Embryonic facial prominence (tissue), 1 donor: Measurements from ENCODE around the gene GLO1.
"Not testable (repeated sequence)": the region's sequence is repeated elsewhere in the genome, so short reads cannot be mapped to it uniquely, and the experiment has no call there.

Experiments used
- DNase-seq: peaks from one replicate; pipeline ENCODE4 v3.0.0-alpha.2; 2016; ENCODE audit errors: extremely low spot score

Gene GLO1

DNA sequence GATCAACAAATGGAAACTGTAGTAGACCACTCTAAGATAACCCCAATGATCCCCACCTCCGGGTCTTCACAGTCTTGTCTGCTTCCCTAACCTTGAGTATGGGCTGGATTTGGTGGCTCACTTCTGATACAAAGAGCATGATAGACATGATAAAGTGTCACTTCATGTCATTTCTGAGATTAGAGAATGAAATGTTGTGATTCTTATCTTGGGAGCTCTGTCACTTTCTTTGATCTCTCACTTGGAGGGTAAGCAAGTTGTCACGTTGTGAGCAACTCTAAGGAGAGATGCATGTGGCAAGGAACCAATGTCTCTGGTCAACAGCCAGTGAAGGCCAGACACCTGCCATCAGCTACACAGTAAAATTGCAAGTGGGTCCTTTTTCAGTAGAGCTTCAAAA lies 3.0 kb upstream of the GLO1 start:
- DNase-seq: no peak

GRCh38 chr6:38703949-38704590 lies 1.1 kb upstream of the GLO1 start:
- DNase-seq: no peak

- no peak for DNase-seq
These were observed 1.4 kb downstream of the GLO1 start for GRCh38 chr6:38701551-38701950.

DNA sequence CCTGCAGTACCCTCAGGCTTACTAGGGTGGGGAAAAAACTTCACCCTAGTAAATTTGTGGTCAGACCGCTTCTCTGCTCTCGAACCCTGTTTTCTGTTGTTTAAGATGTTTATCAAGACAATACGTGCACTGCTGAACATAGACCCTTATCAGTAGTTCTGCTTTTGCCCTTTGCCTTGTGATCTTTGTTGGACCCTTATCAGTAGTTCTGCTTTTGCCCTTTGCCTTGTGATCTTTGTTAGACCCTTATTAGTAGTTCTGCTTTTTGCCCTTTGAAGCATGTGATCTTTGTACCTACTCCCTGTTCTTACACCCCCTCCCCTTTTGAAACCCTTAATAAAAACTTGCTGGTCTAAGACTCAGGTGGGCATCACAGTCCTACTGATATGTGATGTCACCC lies 3.2 kb downstream of the GLO1 start:
- DNase-seq: not testable (repeated sequence)

DNA sequence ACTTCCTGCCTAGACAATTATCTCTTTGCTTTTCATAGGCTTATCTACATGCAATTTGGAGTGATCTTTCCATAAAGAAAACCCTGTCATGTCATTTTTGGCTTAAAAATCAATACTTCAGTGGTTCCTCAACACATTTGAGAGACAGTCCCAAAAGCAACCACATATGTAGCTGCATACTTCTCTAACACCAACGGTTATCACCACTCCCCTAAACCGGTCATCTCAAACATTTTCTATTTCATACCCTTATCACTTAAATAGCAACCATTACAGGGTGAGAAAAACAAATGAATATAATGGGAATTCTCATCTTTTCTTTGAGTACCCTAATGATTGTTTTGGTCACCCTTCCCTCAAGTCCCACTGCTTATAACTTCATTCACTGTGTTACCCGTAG lies 5.1 kb downstream of the GLO1 start:
- DNase-seq: no peak

GRCh38 chr6:38696345-38696744 lies 6.6 kb downstream of the GLO1 start:
- no peak for DNase-seq

DNA sequence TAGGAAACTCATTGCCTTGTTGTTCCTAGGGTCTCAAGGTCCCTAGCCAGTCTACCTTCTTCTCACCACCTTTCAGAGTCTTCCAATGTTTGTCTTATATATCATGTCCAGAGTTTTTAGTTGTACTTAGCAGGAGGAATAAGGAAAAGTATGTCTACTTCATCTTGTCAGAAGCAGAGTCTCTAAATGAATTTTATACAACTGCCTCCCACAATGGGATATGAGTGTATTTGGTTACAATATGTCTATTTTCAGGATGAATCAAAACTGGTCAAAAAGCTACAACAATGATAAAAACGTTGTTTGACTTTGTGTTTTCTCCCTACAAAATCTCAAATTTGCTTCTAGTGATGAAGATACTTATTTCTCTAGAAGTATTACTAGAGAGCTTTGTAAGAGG lies 7.0 kb downstream of the GLO1 start:
- no peak for DNase-seq

DNA sequence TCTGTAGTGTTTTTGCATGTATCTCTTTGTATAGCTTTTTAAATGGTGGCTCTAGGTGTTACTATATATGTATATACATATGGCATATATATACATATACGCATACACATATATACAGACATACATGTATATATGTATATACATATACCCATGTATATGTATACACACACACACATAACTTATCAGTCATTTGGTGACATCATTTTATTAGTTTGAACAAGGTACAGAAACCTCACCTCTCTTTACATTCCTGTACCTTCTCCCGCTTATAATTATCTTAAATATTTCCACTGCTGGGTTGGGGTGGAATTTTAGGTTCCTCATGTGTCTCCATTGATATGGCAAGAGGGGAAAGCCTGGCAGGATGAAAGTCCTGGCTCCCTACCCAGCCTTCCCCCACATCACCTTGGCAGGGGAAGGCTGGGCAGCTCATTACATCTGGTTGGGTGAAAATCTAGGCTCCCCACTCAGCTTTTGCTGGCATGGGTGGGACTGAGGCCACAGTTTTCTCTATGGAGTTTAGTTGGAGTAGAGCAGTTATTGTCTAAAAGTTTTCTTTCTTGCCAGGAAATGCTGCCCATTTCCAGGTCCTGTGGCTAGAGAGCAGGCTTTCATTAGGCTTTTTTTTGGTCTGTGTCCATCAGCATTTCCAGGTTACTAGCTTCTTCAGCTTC lies 7.6 kb downstream of the GLO1 start:
- DNase-seq: no peak

GRCh38 chr6:38688579-38689087 lies 14.3 kb downstream of the GLO1 start:
- DNase-seq: no peak

DNA sequence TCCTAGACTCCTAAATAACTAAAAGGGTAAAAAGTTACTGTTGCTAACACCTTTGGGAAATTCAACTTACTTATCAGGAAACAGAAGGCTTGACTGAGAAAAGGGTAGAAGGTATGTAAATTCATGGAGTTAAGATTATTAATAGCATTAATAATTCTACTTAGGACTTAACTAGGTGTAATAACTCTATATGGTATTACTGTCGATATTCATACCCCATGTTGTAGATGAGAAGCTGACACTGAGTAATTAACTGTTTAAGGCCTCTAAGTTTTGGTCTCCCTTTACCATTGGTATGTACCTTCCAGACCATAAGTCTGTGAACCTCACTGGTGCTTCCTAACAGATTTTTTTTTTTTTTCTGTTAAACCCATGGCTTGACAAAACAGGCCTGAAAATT lies 15.4 kb downstream of the GLO1 start:
- no peak for DNase-seq

GRCh38 chr6:38687043-38687353 lies 15.9 kb downstream of the GLO1 start:
- DNase-seq: no peak

GRCh38 chr6:38686270-38687042 lies 16.5 kb downstream of the GLO1 start:
- DNase-seq: no peak

DNA sequence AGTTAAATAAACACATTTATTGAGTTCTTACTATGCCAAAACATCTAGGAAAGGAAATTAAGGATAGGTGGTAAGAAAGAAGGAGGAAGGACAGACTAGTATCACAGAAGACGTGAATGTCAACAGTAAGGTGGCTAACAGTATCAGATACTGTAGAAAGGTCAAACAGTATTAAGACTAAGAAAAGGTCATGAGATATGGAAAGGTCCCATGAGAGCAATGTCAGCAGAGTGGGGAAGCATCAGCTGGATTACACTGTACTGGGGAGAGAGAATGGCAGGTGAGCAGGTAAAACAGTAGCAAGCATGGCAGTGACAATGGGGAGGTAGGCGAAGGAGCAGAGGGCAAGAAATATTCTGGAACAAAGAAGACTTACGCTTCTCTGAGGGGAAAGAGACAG lies 18.0 kb downstream of the GLO1 start:
- DNase-seq: no peak

DNA sequence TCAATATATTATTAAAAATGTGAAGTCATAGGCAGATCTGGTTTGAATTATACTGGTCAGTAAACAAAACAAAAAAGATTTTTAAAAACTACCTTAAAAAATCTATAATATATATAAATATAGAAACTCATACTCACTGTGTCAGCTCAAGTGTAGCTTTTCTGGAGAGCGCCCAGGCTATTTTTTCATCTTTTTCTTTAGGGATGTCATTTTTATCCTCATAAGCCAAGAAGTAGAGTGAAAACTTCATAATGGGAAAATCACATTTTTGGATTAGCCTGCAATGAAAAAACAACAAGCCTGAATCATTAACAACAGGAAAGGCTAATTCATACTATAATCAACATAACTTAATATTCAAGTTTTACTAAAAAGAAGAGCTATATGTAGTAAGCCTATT lies 18.7 kb downstream of the GLO1 start:
- no peak for DNase-seq

- no peak for DNase-seq
These were observed 21.1 kb downstream of the GLO1 start for GRCh38 chr6:38681850-38682249.

DNA sequence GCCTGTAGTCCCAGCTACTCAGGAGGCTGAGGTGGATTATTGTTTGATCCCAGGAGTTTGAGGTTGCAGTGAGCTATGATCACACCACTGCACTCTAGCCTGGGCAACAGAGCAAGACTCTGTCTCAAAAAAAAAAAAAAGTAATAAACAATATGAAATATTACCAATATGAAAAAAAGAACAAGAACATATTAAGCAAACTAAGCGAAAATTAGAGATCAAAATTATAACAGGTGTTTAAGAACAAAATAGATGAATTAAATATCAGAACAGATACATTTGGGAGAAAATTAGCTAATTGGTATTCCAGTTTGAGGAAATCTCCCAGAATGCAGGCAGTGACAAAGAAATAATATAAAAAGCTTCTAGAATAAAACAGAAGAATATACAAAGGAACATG lies 23.3 kb downstream of the GLO1 start:
- no peak for DNase-seq

- no peak for DNase-seq
These were observed 24.7 kb downstream of the GLO1 start for GRCh38 chr6:38678178-38678760.

GRCh38 chr6:38676974-38677544 lies 25.9 kb downstream of the GLO1 start:
- no peak for DNase-seq

- DNase-seq: no peak
These were observed 26.5 kb downstream of the GLO1 start for GRCh38 chr6:38676236-38676973.

DNA sequence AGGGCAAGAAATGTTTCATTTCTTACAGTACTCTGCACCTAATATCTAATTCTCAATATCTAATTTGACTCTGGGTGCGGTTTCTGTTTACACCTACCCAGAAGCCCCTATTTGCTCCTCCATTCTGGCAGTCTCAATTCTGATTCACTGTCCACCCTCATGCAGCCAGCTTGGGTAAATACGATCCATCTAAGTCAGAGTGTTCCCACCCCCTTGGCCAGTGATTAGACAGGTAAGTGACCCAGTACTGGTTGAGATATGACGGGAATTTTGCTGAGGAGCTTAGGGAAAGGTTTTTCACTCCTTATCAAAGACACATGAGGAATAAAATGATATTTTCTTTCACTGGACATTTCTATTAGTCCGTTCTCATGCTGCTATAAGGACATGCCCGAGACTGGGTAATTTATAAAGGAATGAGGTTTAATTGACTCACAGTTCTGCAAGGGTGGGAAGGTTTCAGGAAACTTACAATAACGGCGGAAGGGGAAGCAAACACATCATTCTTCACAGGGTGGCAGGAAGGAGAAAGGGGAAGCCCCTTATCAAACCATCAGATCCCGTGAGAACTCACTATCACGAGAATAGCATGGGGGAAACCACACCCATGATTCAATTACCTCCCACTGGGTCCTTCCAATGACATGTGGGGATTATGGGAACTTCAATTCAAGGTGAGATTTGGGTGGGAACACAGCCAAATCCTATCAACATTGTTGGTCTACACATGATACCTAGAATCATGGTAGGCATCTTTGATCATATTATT lies 29.4 kb downstream of the GLO1 start:
- DNase-seq: no peak
